Measurements from ENCODE around the gene UBA1. TPM values are rescaled to one million over a fixed set of nuclear protein-coding genes. Genes with fewer than 3 reads are reported as not detected.

The UBA1 gene
- total RNA-seq, 1 experiment from 2014 or later, result 275 TPM

- ChIA-PET CTCF (no interaction called here), POLR2A (no interaction called here), RAD21 (ENCODE audit: low non-redundant PET in 1 of 2, low total read pairs in 2 of 2, uncharacterized antibody in 2 of 2, unreplicated experiment in 2 of 2) (no interaction called here)
- intact Hi-C loops (cut with micrococcal nuclease), result no loop called here
- Histone ChIP-seq H3K4me2 (ENCODE audit: low read length) (no peak overlapping the region), H3K36me3 (ENCODE audit: control insufficient read depth in 1 of 2, insufficient read depth in 2 of 2, low read length in 2 of 2) (no peaks in the 10 kb centered on the region), H4K20me1 (ENCODE audit: insufficient read depth) (no peaks in the 10 kb centered on the region), H3K9me2 (ENCODE audit: insufficient read depth) (no peaks in the 10 kb centered on the region), H3K9ac (ENCODE audit: low read length) (no peak overlapping the region), H3K79me2 (ENCODE audit: insufficient read depth, low read length) (no peaks in the 10 kb centered on the region), H3K4me3 (replicated peaks in 1 of 2; ENCODE audit: low read depth in 1 of 2, low read length in 2 of 2) (no peak overlapping the region), H3K27ac (ENCODE audit: low read depth, low read length) (no peak overlapping the region), H3K27me3 (ENCODE audit: insufficient read depth, low read length) (no peaks in the 10 kb centered on the region), H3K9me3 (ENCODE audit: control insufficient read depth in 1 of 2, insufficient read depth in 1 of 2, low read depth in 1 of 2, low read length in 2 of 2) (no peaks in the 10 kb centered on the region), H2AFZ (ENCODE audit: low read depth, low read length, poor library complexity, severe bottlenecking) (no peak overlapping the region), H3K4me1 (ENCODE audit: control insufficient read depth in 1 of 2, insufficient read depth in 2 of 2, low read length in 2 of 2) (no peaks in the 10 kb centered on the region)
- no TSS peak for BruUV-seq (replicated peaks)
- TF ChIP-seq SP1 (IDR thresholded peaks at IDR 0.05; ENCODE audit: low read depth) (no peak), EZH2 (IDR thresholded peaks at IDR 0.05) (no peak), POLR2AphosphoS5 (IDR thresholded peaks at IDR 0.05; ENCODE audit: low read depth, low read length) (no peak), YY1 (IDR thresholded peaks at IDR 0.05; ENCODE audit: extremely low read depth, insufficient replicate concordance, low read depth, low read length) (no peak), SRF (IDR thresholded peaks at IDR 0.05; ENCODE audit: low read depth) (no peak), EGR1 (IDR thresholded peaks at IDR 0.05; ENCODE audit: low read depth) (no peak), ZBTB33 (IDR thresholded peaks at IDR 0.05; ENCODE audit: extremely low read depth, insufficient replicate concordance, low read length) (no peak), CBX3 (IDR thresholded peaks at IDR 0.05; ENCODE audit: low read depth) (no peak), SIN3A (IDR thresholded peaks at IDR 0.05; ENCODE audit: low read depth) (no peak), ELF1 (IDR thresholded peaks at IDR 0.05; ENCODE audit: borderline replicate concordance, low read depth) (no peak), CTCF (IDR thresholded peaks at IDR 0.05 in 2 of 3, conservative IDR thresholded peaks at IDR 0.05 in 1 of 3; ENCODE audit: borderline replicate concordance in 1 of 3, insufficient read depth in 1 of 3, low read depth in 2 of 3, low read length in 2 of 3) (no peak), ZFX (IDR thresholded peaks at IDR 0.05) (no peak), EZH2phosphoT487 (IDR thresholded peaks at IDR 0.05; ENCODE audit: borderline replicate concordance) (no peak), TCF7L2 (IDR thresholded peaks at IDR 0.05; ENCODE audit: borderline replicate concordance, extremely low read depth, insufficient read depth, insufficient read length) (no peak)
- TF ChIP-seq, protein P1, sequence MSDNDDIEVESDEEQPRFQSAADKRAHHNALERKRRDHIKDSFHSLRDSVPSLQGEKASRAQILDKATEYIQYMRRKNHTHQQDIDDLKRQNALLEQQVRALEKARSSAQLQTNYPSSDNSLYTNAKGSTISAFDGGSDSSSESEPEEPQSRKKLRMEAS (IDR thresholded peaks at IDR 0.05), result no peak
- no peak for ATAC-seq
- DNase-seq (ENCODE audit: low read depth, low spot score), result no peak
Observed at GRCh38 chrX:47175588-47175980, 18.0 kb upstream of the UBA1 start.
